GM19372 (cell line): ENCODE measurements around the gene ADCY1.
"Not testable (repeated sequence)": the region's sequence is repeated elsewhere in the genome, so short reads cannot be mapped to it uniquely, and the experiment has no call there.

ENCODE experiments used
- ATAC-seq: cut with Tn5 transposase; IDR thresholded peaks from one replicate; pipeline ENCODE4 v1.9.1; 2021; ENCODE audit warnings: mild to moderate bottlenecking, low read depth, moderate library complexity; ENCODE audit not compliant: unreplicated experiment

Gene ADCY1

DNA sequence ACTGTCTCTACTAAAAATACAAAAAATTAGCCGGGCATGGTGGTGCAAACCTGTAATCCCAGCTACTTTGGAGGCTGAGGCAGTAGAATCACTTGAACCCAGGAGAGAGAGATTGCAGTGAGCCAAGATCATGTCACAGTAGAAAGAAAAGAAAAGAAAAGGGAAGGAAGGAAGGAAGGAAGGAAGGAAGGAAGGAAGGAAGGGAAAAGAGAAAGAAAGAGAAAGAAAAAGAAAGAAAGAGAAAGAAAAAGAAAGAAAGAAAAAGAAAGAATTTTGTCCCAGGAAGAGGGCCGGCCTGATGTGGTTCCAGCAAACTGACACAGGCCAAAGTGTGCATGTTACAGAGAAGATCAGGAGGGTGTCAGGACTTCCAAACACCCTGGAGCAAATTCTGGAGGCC lies 151.1 kb downstream of the ADCY1 start:
- ATAC-seq: not testable (repeated sequence)

DNA sequence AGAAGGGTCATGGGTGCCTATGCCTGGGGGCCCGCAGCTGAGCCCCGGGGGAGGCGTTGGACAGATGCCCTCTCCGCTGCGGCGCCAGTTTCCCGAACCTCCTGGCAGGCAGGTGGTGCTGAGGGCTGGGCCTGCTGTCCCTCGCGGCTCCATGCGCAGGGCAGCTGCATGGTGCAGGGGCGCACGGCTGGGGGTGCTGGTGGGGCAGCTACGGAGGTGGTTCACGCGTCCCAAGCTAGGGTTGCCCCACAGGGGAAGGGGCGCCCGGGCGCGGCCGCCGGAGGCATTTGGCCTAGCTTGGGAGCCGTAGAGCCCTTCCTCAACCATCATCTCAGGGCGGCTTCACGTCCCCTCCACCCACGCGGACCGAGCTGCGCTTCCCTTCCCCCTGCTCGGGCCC lies 152.7 kb downstream of the ADCY1 start:
- ATAC-seq: no peak

DNA sequence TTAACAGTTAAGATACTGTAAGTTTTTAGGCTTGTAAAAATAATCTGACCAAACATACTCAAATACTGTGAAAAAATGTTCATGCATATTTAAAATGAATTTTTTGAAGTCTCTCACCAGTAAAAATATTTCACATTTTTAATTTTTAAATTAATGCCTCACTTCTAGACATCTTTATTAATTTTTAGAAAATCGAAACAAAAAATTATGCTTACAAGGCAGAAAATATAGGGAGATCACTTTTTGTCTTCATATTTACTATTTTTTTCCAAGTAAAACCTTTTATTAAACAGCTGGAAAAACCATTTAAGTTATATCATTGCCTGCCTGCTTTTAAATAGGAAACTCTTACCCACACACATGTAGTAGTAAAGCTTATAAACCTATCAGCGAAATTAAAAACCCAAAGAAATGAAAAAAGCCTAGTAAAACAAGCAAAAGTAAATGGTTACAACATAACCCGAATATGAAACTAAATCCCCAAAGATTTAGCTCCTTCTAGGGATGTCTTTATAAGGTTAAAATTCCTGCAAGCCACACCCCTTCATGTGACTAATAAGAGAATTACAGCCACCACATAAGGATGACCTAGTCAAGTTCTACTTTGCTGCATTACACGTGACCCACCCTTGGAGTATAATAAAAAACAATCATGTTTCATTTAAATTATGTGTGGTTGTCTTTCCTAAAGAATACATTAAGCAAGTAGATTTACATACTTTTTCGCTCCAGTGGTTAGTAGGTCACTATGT lies 157.7 kb downstream of the ADCY1 start:
- not testable (repeated sequence) for ATAC-seq

DNA sequence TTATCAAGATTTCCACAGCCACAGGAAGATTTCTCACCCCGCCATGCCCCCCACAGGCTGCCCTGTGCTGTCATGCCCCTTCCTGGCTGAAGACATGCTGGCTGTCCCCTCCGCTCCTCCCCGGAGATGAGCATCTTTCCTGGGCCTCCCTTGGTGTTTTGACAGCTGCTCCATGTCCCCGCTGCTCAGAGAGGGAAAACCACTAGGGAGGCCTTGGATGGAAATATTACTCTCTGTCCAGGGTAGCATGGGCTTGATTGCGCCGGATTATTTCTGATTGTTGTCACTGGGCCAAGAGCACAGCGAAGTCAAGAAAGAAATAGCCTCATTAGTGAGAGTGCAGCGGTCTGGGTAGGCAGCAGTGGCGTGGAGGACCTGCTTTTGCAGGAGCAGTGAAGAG lies 164.8 kb downstream of the ADCY1 start:
- not testable (repeated sequence) for ATAC-seq

DNA sequence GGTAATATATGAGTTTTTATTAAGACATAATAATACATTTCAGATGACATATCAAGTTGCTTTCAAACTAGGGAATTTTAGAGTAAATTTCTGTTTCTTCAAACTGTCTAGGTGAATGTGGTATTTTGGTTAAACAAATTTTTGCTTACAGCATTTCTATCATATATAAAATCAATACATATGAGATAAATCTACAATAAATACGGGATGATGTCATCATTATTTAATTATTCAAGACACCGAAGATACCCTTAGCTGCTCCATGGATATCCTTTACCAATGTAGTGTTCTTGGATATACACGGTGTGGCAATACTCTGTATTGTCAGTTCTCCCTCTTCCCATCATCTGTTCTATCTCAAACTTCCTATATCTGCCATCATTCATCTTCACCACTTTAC lies 166.4 kb downstream of the ADCY1 start:
- not testable (repeated sequence) for ATAC-seq

DNA sequence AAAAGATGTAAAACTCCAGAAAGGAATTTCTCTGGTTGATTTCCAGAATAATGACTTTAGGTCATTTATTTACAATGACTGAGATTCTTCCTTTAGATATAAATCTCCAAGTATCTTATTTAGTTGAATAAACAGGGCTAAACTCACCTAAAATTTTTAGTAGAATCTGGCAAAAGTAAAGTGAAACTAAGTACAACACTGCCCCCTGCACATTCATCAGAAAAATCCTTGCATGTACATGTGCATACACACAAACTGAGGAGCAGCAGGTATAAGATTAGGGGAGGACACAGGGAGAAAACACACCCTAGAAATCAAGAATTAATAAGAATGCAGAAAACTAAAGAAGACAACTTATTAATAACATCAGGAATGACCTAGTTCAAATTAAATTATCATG lies 174.8 kb downstream of the ADCY1 start:
- ATAC-seq: not testable (repeated sequence)

DNA sequence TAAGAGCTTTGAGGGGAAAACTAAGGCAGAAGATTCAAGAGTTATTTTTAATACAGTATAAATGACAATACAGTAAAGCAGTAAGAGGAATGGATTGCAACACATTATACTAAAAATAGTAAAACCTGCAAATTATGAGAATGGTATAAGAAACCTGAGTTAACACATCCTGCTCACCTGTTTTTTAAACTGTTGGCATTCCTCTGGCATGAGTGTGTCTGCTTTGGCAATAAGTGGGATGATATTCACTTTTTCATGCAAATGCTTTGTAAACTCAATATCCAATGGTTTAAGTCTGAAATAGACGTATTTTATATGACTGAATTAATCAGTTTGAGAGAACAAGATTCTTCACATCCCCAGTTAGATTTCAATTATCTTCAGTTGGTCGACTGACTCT lies 177.2 kb downstream of the ADCY1 start:
- not testable (repeated sequence) for ATAC-seq

DNA sequence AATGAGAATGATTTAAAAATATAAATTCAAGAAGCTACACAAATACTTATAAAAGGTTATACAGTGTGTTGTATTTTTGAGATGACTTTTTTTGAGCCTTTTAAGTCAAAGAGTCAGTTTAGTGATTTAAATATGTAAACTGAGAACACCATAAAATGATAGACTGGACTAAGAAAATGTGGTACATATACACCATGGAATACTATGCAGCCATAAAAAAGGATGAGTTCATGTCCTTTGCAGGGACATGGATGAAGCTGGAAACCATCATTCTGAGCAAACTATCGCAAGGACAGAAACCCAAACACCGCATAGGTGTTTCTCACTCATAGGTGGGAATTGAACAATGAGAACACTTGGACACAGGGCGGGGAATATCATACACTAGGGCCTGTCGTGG lies 182.2 kb downstream of the ADCY1 start:
- ATAC-seq: not testable (repeated sequence)

DNA sequence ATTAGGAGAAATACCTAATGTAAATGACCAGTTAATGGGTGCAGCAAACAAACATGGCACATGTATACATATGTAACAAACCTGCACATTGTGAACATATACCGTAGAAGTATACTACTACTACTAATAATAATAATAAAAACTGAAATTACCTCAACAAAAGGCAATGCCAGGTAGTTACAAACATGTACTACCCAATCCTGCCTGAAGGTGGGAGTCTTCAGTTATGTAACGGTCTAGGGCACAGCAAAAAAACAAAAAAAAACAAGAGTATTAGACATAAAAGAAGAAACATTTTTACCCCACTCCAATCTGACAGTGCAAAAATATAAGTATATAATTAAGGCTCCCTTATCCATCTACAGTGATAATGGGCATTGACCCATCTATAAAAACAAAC lies 182.6 kb downstream of the ADCY1 start:
- not testable (repeated sequence) for ATAC-seq

DNA sequence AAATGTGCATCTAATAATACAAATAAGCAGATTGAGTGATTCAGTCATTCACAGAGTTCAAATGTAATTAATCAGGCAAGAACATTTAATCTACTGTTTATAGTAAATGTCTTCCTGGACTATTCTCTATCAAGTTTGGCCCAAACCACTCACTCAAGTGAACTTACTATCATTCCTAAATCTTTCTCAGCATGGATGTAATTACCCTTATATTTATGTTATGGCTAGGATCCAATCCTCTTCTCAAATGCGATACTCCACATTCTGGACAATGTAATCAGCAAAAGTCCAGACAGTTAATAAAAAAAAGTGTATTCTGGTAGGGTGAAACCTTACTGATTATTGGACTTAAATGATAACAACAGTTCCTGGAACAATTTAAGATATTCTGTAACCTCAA lies 185.3 kb downstream of the ADCY1 start:
- not testable (repeated sequence) for ATAC-seq

DNA sequence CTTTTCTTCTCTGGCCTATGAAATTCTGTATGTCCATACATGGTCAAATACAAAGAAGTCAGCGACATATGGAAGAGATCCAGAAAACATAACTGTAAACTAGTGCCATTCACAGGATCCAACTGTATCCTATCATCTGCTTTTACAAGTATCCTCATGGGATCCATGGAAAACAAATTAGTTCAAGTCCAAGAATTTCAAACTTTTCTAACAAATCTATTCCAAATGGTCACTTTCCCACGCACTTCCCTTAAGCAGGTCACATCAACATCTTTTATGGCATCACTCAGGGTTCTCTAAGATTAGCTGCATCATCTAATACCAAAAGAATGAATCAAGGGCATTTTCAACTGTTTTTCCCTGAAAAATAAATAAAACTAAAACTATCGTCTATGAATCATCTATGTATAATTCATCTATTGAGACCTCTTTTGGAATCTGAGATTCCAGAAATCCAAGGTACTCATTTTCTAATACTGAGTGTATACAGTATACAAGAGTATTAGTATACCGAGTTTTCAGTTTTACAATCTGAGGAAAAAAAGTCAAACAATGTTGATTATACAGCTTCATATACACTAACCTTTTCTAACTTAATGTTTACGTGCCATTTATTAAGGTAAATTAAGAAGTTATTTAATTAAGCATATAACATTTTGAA lies 187.5 kb downstream of the ADCY1 start:
- not testable (repeated sequence) for ATAC-seq

DNA sequence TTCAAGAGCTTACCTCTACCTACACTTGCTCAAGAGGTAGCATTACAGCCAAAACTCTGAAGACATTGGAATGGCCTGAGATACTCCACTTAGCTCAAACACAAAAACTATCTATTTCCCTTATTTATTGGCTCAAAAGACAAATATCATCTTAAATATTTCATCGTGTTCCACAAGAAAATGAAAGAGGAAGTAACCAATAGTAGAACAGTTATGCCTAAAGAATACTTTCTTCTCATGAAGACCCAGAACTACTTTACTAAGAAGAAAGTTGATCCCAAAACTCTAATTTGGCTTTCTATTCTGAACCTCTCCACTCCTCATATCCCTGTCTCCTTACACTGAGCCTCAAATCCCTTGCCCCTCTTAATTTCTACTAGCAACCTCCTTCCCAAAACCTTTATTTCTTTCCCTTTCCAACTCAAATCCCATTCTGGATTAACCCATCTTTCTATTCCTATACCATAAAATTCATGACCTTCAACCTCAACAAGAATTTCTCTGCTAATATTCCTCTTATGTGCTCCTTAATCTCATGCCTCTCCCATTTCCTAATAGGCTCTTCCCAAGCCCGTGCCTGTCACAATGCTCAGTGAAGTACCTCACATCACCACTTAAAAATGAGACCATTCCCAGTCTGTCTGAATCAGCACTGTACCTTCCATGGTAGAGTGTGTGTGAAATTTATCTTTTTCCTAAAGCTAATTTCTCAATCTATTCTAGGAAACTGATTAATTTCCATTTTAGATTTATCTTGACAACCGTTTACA lies 188.2 kb downstream of the ADCY1 start:
- ATAC-seq: not testable (repeated sequence)

DNA sequence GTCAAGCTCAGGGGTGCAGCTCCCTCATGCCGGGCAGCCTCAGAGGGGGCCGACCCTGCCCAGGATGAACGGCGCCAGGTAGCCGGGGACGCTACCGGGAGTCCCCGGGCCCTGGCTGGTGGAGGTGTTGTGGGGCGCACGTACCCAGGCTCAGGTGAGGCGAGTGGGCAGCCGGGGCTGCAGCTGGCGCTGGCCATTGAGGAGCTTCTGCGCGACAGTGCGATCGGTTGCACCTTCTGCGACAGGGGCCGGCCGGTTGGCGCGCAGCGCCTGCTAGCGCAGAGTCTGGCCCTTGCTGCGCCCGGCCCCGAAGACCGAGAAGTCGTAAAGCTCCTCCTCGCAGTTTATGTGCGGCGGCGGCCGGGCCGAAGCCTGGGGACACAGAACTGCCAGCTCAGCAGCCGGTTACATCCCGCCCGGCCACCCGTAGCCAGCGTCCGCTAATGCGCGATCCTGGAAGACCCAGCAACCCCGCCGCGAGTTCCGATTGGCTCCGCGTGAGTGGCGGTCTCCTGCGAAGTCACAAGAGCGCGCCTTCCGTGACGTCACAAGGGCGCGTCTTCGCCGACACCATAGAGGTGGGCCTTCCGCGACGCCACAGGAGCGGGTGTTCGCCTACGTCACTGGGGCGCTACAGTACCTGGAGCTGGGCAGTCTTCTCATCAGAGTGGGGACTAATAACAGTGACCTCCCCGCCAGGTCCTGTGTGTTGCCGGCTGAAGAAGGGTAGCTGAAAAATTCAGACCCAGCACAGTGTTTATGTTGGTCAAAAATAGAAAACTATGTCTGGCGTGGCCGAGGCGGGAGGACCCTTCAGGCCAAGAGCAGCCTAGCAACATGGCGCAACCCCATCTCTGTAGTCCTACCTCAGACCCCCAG lies 194.6 kb downstream of the ADCY1 start:
- peak; percentile 100 for ATAC-seq

DNA sequence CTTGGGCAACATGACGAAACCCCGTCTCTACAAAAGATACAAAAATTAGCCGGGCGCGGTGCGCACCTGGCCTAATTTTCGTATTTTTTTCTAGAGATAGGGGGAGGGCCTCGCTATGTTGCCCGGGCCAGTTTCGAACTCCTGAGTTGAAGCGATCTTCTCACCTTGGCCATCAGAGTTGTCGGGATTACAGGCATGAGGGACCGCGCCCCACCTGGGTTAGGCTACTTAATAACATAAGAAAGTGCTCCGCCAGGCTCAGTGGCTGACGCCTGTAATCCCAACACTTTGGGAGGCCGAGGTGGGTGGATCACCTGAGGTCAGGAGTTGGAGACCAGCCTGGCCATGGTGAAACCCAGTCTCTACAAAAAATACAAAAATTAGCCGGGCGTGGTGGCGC lies 195.5 kb downstream of the ADCY1 start:
- not testable (repeated sequence) for ATAC-seq
